ENCODE measurements around the gene MAPRE2.

MAPRE2 gene

DNA sequence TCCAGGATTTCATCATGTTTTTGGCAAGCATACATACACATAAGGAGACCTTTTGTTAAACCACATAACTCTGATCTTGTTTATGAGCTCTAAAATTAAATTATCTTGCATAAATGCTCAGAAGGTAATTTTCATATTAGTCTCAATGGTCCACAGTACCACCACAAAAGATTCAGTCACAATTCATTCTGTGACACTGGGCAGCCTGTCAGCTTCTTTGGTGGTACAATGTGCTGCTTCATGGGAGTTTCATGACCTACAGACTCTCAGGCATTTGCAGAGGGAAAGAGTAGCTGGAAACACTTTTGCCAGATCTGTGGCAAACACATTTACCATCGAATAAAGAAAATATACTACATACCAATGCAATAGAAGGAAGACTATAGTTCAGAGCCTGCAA lies 148.3 kb downstream of the MAPRE2 start:
- DNase-seq = no peak

DNA sequence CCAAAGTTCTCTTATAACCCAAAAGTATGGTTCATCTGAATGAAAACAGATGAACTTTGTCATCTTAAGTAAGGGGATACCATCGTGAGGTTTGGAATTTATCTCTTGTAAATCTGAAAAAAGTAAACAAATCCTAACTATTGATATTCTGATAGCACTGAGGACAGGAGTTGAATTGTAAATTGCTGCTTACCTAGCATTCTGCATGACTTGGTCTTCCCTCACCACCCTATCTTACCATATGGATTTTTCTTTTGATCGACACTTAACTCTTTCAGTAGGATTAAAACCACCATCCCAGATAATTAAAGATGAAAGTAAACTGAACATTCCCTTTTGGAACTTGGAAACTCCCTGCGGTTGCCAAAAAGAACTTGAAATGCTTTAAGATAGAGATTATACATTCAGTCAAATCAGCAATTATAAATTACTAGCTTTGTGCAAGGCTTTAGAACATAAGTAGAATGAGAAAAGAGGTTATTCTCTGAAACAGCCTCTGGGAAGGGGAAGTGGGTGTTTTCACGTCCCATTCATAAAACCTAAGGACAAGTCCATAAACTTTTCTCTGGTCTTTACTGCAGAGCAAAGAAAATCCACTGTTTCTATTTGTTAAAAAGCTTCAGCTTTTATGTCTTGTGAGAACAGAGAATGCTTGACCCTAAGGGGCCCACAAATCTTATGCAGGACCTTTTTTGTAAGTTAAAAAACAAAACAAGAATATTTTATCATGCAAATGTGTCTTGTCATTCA lies 149.9 kb downstream of the MAPRE2 start:
- no peak for DNase-seq

DNA sequence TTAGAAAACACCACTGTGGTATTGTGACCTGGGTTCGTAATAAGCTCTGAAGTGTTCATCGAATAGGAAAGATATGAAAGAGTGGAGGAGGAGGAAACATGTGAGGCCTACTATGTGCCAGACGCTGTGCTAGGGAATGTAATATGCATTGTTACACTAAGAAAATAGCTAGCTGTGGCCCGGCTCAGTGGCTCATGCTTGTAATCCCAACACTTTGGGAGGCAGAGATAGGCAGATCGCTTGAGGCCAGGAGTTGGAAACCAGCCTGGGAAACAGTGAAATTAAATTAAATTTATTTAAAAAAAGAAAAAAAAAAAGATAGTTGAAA lies 150.4 kb downstream of the MAPRE2 start:
- DNase-seq = no peak

DNA sequence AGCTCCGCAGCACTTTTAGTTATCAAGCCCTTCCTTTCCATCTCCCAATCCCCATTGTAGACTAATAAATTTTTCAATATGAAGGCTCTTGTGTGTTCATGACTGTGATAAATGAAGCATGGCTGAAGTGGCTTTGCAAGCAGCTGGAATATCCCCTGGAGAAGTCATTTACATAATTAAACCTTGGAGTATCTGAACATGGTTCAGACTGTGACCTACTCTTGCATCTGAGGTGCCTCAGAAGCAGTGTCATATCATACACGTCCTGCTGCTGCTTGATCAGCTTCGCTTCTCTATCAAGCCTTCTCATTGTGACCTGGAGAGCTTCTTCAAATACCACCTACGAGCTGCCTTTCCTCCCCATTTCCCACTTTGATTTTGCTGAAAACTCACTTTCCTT lies 151.2 kb downstream of the MAPRE2 start:
- no peak for DNase-seq
